ENCODE measurements around the gene FGF19.

The FGF19 gene

DNA sequence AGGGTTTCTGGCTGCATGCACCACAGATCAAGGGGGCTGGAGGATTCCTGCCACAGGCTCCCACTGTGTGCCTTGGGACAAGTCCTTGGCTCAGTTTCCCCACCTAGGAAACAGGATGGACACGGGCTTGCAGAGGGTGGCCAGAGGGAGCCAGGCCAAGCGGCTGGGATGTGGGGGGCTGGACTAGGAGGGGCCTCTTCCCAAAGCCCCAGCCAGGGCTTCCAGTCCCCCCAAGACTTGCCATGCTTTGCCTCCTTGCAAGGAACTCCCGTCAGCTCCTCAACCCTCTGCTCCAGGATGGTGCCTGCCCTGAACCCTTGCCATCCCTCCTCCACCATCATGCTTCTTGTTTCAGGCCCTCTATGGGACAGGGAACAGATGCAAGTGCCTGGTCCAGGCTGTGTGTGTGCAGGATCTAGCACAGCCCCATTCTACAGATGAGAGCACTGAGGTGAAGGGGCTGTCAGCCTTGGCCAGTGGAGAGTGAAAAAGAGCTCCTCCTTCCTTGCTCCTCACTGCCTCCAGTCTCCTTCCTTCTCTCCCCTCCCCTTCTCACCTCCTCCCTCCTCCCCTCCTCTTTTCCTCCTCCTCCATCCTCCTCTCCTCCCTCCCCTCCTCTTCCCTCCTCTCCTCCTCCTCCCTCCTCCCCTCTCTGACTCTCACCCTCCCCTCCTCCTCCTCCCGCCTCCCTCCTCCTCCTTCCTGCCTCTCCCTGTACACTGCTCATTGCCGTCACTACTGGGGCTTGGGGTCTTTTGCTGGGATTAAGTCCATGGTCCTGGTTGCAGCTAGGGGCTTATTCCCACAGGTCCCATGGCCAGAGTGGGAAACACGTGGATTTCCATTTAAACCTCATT lies 13.3 kb upstream of the FGF19 start:
- DNase-seq (ENCODE audit: low read depth) = no peak

DNA sequence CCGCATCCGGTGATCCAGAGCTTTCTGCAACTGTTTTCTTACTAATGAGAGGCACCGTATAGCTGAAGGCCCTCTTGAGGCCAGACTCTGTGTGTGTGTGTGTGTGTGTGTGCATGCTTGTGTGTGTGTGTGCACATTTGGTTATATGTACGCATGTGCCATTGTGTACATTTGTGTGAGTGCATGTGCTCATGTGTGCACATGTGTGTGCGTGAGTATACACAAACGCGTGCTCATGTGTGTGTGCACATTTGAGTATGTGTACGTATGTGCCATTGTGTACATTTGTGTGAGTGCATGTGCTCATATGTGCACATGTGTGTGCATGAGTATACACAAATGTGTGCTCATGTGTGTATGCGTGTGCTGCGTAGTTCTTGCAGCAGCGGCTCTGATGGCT lies 12.3 kb upstream of the FGF19 start:
- no peak for DNase-seq (ENCODE audit: low read depth)

DNA sequence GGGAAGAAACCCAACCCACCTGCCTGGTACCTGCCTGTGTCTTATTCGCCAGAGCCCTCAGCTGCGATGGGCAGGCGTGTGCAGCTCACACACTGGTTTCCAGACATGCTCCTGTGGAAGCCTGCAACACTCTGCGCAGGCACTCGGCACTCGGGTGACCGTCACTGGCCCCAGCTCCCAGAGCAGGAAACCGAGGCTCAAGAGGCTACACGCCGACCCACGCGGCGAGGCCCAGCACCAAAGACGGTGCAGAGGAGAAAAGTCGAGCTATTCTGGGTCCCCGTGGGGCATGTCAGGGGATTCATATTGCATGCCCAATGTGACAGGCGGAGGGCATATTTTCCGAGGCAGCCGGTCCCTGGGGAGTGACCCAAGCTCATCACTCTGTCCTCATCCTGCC lies 11.6 kb upstream of the FGF19 start:
- DNase-seq (ENCODE audit: low read depth) = no peak

DNA sequence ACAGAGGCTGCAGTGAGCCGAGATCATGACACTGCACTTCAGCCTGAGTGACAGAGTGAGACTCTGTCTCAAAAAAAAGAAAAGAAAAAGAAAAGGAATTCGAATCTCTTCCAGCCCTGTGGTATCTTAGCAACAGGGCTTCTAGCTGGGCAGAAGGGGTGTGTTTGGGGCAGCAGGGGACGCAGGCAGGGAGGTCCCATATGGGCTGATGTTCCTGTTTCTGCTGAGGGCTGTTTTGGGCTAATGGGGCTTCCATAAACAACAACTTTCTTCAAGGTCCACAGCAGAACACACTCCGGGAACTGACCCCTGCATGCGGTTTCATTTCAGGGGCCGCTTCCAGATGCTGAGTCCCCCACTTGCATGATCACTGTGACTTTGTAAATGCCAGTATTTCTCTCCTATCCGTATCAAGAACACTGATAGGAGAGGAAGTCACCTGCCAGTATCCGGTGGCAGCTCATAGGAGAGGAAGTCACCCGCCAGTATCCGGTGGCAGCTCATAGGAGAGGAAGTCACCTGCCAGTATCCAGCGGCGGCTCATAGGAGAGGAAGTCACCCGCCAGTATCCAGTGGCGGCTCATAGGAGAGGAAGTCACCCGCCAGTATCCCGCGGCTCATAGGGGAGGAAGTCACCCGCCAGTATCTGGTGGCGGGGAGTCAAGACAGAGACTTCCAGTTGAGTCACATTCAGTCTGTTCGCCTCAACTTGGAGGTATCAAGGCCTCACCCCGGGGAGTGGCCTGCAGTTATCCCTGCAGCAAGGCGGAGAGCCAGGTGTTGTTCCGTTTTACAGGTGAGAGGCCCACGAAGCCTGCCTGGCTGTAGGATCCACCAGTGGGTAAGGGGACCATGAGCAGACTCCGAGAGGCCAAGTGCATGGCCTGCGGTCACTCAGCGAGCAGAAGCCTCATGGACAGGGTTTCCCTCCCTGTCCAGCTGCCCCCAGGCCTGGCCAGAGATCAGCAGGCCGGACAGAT lies 8.3 kb upstream of the FGF19 start:
- DNase-seq (ENCODE audit: low read depth) = no peak

- no peak for DNase-seq (ENCODE audit: low read depth)
Observed at GRCh38 chr11:69708736-69709401, 5.0 kb upstream of the FGF19 start.

- DNase-seq (ENCODE audit: low read depth) = no peak
Observed at GRCh38 chr11:69707176-69707575, 3.4 kb upstream of the FGF19 start.

- no peak for DNase-seq (ENCODE audit: low read depth)
Observed at GRCh38 chr11:69705901-69706787, 2.3 kb upstream of the FGF19 start.

DNA sequence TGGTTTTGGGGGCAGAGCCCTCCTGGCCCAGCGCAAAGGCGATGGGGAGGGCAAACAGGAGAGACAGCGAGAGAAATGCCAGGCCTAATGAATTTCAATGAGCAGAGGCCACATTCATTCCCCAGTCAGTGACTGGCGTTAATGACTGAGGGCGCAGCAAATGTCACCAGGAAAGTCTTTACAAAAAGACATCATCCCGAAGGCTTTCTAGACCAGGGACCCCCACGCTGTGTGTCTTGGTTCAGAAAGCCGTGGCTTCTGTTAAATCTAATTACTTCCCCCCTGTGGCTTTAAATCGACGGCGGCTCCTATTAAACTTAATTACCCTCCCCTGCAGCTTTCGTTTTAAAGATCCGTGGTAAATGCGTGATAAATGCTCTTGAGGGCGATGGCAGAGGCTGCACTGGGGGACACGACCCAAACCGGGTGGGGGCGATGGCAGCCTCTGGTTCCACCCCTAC lies 1.6 kb upstream of the FGF19 start:
- no peak for DNase-seq (ENCODE audit: low read depth)

DNA sequence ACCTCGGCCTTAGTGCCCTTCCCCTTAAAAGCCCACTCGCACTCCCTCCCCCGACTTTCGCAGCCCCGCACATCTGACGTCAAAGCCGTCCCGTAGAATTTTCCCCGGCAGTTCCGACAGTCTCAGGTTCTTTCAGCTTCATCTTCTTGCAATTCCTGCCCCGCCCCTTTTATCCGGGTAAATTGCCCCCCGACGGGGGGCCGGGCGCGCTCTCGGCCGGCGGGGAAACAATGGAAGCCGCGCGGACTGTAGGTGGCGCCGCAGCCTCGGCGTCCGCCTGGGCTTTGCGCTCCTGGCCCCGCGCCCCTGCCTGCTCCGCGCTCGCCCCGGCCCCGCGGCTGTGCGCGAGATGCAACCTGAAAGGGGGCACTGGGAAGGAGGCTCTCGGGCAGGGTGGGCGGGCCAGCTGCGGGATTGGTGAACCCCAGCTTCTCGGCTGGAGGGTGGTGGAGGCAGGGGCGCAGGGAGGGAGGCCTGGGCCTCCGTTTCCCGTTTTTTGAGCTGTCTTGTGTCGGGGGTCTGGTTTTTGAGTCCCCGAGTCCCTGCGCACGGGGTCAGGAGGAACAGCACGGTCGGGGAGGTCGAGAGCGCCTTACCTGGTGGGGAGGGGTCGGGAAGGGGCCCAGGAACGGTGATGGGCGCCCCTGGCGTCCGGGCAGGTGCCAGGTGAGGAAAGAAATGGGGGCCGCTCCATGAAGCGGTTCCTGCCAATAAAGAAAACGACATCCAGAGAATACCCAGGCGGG lies 859 bp upstream of the FGF19 start:
- no peak for DNase-seq (ENCODE audit: low read depth)

GRCh38 chr11:69703453-69703767 lies 412 bp downstream of the FGF19 start:
- no peak for DNase-seq (ENCODE audit: low read depth)

- no peak for DNase-seq (ENCODE audit: low read depth)
Observed at GRCh38 chr11:69702769-69703452, 911 bp downstream of the FGF19 start.

DNA sequence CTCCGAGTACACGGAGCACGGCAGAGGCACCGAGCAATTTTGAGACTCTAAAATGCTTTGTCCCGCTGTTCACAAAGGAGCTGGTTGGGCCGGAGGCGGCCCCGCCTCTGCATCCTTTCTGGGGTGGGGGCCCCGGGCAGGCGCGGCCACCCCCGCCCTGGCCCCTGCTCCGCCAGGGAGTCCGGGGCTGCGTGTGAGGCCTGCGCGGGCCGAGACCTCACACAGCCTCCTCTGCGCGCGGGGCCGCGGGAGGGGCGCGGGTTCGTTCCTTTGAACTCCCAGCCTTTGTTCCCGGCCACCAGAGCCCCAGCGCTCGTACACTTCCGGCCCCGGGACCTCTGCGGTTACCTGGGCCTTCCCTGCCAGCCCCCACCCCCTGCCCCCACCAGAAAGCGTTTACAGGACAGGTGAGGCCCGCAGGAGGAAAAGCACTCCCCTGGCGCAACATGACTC lies 1.6 kb downstream of the FGF19 start:
- DNase-seq (ENCODE audit: low read depth) = no peak

GRCh38 chr11:69700278-69701140 lies 3.3 kb downstream of the FGF19 start:
- no peak for DNase-seq (ENCODE audit: low read depth)

DNA sequence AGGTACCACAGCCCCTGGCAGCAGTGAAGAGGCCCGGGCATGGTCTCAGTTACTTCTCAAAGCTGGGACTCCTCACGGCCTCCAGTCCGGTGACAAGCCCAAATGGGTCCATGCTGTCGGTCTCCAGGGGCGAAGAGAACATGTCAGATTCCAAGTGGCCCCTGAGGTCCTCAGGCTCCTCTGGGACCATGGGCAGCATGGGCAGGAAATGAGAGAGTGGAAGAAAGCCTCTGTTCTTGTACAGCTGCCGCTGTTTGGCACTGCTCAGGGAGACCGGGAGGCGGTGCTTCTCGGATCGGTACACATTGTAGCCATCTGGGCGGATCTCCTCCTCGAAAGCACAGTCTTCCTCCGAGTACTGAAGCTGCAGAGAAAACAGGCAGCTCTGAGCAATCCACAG lies 4.6 kb downstream of the FGF19 start:
- DNase-seq (ENCODE audit: low read depth) = no peak

DNA sequence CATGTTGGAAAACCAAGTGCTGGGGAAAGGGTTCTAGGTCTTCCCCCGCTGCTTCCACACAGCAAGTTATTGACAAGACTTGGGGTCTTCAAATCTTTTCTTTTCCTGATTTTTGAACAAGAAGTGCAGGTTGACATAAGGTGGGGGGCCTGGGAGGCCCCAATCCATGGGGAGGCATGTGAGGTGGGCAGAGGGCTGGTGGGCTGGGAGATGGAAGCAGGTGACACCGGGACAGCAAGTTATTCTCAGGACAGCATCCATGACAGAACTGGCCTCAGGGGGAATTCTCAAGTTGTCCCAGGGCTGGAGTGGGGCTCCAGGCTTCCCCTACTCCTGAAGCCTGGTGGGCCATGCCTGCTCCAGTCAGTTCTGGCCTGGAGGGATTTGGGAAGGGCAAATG lies 5.5 kb downstream of the FGF19 start:
- no peak for DNase-seq (ENCODE audit: low read depth)

DNA sequence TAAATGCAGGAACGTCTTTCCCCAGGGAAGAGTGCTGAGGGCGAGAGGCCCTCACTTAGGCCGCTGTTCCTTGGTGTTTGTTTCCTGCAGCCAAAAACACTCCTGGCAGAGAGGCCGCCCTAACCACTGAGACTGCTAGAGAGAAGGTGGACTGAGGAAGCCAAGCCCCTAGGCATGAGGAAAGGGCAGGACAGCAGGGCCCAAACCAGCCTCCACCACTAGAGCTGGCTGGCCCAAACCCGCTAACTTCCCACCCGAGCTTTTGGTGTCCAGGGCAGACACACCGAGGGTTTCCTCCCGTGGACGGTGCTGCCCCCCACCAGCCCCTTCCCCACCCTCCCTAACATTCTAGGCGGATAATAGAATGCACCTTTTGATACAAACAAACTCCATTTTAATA lies 6.0 kb downstream of the FGF19 start:
- DNase-seq (ENCODE audit: low read depth) = no peak

GRCh38 chr11:69697469-69697843 lies 6.4 kb downstream of the FGF19 start:
- no peak for DNase-seq (ENCODE audit: low read depth)

GRCh38 chr11:69696749-69697468 lies 6.9 kb downstream of the FGF19 start:
- DNase-seq (ENCODE audit: low read depth) = no peak
